ENCODE data around the gene CD163L1. TPM values are rescaled to one million over a fixed set of nuclear protein-coding genes. Genes with fewer than 3 reads are reported as not detected.

The CD163L1 gene
- total RNA-seq, 1 experiment from 2014 or later, result 5.8 TPM

DNA sequence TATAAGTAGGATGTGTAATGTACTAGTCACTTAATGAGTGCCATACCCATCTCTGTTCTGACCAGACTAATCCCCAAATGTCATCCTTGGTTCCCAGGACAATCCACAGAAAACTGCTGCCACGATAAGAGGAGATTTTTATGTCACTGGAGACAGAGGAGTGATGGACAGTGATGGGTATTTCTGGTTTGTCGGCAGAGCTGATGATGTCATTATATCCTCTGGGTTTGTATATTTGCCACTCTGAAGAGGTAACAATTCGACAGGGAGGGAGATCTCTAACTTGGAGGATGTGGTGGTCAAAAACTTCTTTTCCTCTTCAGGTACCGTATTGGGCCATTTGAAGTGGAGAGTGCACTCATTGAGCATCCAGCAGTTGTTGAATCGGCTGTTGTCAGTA, 119.8 kb downstream of the CD163L1 start:
- DNase-seq (ENCODE audit: low read depth), result no peak

DNA sequence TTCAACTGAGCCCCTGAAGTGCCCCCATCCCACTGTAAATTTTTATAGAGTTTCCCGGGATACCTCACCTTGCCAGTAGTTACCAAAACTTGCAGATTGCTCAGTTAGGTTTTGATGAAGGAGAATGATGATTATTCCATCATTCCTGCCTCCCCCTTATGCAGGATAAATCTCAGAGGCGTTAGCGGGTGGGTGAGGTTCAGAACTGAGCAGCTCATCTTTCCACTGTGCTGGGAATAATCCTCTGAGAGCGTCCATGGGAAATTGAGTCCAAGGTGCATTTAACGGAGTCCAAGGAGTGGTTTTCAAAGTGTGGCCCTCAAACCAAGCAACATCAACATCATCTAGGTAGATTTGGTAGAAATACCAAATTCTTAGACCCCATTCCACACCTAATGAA, 121.4 kb downstream of the CD163L1 start:
- no peak for DNase-seq (ENCODE audit: low read depth)

DNA sequence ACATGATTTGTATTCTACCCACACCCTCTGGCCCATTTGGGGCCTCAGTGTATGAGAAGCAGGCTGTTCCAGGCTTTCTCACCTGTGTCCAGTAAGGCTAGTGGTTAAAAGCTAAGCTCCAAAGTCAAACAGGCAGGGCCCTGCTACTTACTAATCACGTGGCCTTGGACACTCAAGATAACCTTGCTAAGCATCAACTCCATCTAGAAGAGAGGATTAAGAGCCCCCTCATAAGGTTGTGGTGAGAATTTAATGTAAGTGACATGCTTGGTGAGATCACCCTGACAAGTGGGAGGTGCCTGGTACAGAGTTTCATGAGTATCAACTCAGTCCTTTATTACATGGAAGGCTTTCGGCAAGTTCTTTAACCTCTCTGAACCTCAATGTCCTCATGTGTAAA, 122.3 kb downstream of the CD163L1 start:
- no peak for DNase-seq (ENCODE audit: low read depth)

- DNase-seq (ENCODE audit: low read depth), result no peak
Observed at GRCh38 chr12:7319930-7320329, 124.0 kb downstream of the CD163L1 start.

- DNase-seq (ENCODE audit: low read depth), result no peak
Observed at GRCh38 chr12:7310070-7310469, 133.9 kb downstream of the CD163L1 start.

Other genes starting within 250 kb of the CD163L1 start
- not detected in 2 replicates for gene ACSM4, start 140.1 kb downstream of the CD163L1 start, total RNA-seq (2014; rRNA removed; shearing (Covaris generic))
- not detected in 2 replicates for gene CD163, start 59.6 kb upstream of the CD163L1 start, total RNA-seq (2014; rRNA removed; shearing (Covaris generic))
- gene APOBEC1, start 221.8 kb upstream of the CD163L1 start, total RNA-seq (2014; rRNA removed; shearing (Covaris generic)), result not detected in 2 replicates